HFF-Myc (cell line): Measurements from ENCODE around the gene CT47C1.

Experiments
- DNase-seq: peaks from one replicate; pipeline ENCODE4 v3.0.0-alpha.2; 2011; ENCODE audit warnings: low read depth; ENCODE audit errors: extremely low read depth
- H3K4me3 ChIP-seq: replicated peaks from 2 replicates; pipeline ENCODE4 v1.5.1; 2011; ENCODE audit warnings: low read depth, mild to moderate bottlenecking, control low read depth, low read length
- CTCF ChIP-seq: IDR thresholded peaks from 2 replicates; pipeline ENCODE4 v1.5.1; 2012; ENCODE audit warnings: mild to moderate bottlenecking, low read depth, low read length, control low read depth; ENCODE audit errors: missing control alignments

CT47C1 gene

DNA sequence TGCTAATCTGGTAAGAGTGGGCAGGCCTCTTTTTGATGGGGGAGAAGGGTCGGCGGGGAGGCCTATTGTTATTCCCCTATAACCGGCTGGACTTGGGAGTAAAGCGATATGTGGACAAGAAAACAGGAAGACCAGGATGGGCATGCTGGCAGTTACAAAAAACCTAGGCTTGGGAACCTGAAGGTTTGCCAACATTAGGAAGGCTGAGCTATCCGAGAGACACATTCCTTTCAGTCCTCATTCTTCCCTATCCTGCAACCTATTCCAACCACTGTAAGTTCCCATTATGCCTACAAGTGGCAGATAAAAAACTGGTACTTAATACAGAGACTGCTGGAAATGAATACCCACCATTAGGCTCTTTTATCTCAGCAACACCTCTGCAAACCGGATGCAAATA is 32.4 kb upstream of the CT47C1 start:
- TF ChIP-seq CTCF, result no peak

GRCh38 chrX:119041175-119041574 is 31.6 kb upstream of the CT47C1 start:
- DNase-seq, result peak; percentile 33
- no peak for TF ChIP-seq CTCF
- H3K4me3 ChIP-seq, result no peak overlapping the region

More for the DNA sequence above, 32.4 kb upstream of the CT47C1 start:
- DNase-seq, result no peak
- H3K4me3 ChIP-seq, result no peak overlapping the region

- no peak for DNase-seq
- no peak overlapping the region for H3K4me3 ChIP-seq
- TF ChIP-seq CTCF, result no peak
Observed at GRCh38 chrX:119042040-119042439, 30.8 kb upstream of the CT47C1 start.

DNA sequence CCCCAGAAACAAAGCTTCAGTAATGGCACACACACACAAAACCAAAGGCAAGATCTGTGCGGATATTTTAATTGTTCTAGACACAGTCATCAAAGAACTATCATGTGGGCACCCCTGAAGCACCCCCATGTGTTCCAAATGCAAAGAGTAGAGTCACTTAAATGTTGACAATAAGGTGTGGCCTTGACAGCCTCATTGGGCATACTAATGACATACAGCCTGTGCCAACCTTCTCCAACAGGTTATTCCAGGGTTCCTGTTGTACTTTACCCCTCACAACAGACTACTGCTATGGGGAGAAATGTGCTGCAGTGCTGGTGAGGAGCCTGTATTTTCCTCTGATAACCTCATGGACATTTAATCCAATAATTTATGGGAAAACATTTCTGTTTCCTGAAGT is 29.8 kb upstream of the CT47C1 start:
- H3K4me3 ChIP-seq, result no peak overlapping the region
- no peak for DNase-seq
- TF ChIP-seq CTCF, result no peak

DNA sequence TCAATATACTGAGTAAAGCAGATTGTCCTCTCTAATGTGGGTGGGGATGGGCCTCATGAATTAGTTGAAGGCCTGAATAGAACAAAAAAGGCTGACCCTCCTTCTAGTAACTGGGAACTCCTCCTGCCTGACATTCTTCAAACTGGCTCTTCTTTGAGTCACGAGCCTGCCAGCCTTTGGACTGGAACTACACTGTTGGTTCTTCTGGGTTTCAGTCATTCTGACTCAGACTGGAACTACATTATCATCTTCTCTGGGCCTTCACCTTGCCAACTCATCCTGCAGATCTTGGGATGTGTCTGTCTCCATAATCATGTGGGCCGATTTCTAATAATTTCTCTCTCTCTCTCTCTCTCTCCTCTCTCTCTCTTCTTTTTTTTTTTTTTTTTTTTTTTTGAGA is 26.9 kb upstream of the CT47C1 start:
- TF ChIP-seq CTCF, result no peak
- H3K4me3 ChIP-seq, result no peak overlapping the region
- no peak for DNase-seq

DNA sequence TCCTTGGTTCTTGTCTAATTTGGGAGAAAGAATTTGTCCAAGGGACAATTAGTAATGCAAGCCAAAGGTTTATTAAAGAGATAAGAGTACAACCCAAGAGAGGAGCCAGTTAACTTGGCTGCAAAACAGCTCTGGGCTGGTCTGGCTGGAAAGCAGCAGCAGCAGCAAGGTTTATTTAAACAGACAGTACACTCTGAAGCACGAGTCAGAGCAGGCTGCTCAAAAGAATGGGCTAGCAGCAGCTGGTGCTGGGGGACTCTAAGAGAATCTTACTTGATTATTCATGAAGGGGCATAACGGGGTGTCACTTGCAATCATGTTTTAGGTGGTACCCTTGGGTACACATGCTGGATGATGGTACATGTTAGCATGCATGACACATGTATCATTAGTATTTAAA is 17.1 kb upstream of the CT47C1 start:
- no peak overlapping the region for H3K4me3 ChIP-seq
- DNase-seq, result no peak
- no peak for TF ChIP-seq CTCF

DNA sequence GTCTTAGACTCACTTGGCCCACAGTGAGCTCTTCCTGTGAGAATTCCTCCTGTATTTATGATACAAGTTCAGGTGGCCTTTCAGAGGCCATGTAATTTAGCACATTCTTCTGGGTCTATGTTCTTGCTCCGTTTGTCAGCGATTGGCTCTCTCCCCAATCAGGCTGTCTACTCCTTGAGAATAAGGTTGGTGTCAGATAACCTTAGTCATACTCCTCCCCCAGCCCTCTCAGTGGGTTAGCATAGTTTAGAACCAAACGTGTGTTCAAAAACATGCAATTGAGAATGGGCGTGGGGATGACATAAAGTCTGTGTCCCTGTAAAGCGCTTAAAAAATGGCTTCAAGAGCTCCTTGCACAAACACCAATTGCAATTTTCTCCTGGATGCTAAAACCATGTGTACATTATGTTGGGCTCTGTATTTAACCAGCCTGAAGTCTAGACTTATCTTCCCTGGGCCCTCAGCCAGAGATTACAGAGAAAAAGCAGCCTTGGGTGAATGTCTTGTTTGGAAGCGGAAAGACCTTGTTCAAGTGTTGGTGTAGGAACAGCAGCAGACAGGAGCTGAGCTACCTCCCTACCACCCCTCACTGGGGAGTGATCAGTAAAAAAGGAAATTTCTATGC is 9.9 kb upstream of the CT47C1 start:
- no peak overlapping the region for H3K4me3 ChIP-seq
- no peak for DNase-seq
- TF ChIP-seq CTCF, result no peak
